Measurements from ENCODE around the gene PCBP3. TPM values are rescaled to one million over a fixed set of nuclear protein-coding genes. Genes with fewer than 3 reads are reported as not detected.

PCBP3 gene
- total RNA-seq, 4 donors from 2014 or later: 0.99 to 7.0 (median 2.5) TPM; not detected in 1

DNA sequence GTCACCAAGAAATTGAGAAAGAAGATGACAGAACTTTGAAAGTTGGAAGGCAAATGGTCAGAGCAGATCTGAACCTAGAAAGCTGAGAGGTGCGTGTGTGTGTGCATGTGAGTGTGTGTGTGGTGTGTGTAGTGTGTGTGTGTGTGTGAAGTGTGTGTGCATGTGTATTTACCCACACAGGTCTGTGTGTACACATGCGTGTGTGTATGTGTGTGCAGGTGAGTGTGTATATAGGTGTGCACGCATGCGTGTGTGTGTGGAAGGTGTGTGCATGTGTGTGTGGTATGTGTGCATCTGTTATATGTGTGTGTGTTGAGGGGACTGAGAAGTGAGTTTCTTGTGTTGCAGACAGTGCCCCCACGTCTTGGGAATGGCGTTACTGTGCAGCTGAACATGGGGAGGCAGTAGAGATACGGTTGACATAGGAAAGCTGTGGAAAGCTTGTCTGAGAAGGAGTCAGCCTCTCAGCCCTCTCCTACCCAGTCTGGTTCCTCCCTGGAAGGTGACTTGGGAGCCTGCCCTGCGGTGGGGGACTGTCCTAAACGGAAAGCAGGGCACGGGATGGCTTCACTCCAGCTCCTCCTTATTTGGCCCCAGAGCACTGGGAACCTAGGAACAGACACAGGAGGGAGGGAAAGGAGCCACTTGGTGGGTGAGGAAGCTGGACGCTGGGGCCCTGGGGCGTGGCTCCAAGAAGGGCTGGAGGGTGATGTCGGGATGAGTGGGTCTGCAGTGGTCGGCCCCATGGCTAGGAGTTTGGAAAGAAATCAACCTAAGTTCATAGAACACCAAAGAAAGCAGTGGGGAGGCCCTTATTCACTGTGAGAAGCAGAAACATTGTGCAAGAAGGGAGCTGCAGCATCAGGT is 97.2 kb downstream of the PCBP3 start:
- H3K4me3 ChIP-seq (ENCODE audit: low read depth, poor library complexity, severe bottlenecking): no peak overlapping the region
- 68 to 71% methylated on average over 14 of the region's 14 CpGs for WGBS, 2 donors
- TF ChIP-seq POLR2A (IDR thresholded peaks at IDR 0.05): no peak
- TF ChIP-seq, protein P1, sequence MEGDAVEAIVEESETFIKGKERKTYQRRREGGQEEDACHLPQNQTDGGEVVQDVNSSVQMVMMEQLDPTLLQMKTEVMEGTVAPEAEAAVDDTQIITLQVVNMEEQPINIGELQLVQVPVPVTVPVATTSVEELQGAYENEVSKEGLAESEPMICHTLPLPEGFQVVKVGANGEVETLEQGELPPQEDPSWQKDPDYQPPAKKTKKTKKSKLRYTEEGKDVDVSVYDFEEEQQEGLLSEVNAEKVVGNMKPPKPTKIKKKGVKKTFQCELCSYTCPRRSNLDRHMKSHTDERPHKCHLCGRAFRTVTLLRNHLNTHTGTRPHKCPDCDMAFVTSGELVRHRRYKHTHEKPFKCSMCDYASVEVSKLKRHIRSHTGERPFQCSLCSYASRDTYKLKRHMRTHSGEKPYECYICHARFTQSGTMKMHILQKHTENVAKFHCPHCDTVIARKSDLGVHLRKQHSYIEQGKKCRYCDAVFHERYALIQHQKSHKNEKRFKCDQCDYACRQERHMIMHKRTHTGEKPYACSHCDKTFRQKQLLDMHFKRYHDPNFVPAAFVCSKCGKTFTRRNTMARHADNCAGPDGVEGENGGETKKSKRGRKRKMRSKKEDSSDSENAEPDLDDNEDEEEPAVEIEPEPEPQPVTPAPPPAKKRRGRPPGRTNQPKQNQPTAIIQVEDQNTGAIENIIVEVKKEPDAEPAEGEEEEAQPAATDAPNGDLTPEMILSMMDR (IDR thresholded peaks at IDR 0.05): no peak
- no peak for DNase-seq (ENCODE audit: low spot score in 2 of 2)
- intact Hi-C loops (cut with DNase I; ENCODE audit: low total_unique reads): no loop called here

DNA sequence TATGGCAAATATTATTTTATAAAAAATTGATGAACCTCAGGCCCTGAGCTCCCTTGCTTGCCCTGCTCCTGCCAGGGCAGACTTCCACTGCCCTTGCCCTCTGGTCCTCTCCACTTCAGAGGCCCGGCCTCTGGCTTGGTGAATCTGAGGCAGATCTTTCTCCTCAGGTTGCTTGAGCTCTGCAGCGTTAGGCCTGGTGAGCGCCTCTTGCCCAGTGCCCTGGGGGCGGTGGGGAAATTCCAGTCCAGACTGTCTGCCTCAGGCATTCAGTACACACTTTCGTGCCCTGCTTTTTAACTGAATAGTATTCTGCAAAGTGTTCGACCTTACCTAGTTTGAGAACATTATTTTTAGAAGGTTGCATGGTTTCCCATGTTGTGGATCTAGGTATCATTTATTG is 98.2 kb downstream of the PCBP3 start:
- DNase-seq (ENCODE audit: low spot score in 2 of 2): no peak
- 62 to 63% methylated on average over 6 of the region's 6 CpGs for WGBS, 2 donors
- H3K4me3 ChIP-seq (ENCODE audit: low read depth, poor library complexity, severe bottlenecking): no peak overlapping the region
- TF ChIP-seq POLR2A (IDR thresholded peaks at IDR 0.05): no peak
- TF ChIP-seq, protein P1 (IDR thresholded peaks at IDR 0.05): no peak
- intact Hi-C loops (cut with DNase I; ENCODE audit: low total_unique reads): no loop called here

DNA sequence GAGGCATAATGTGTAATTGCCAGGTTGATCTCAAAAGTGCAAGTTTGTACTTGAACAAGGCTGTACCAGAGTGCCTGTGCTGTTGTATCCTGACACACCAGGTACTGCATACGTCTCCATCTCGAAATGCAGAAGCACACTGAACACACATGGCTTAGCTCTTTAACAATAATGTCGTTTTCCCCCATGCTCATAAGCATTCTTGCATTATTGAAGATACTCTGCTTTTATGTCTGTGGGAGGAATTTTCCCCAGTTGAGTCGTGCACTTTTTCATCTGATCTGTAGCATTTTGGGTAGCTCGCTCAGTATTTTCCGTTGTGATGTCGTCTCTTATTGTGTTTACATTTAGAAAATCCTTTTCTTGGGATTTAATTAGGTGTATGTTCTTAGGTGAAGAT is 98.7 kb downstream of the PCBP3 start:
- intact Hi-C loops (cut with DNase I; ENCODE audit: low total_unique reads): no loop called here
- WGBS, 2 donors: 55 to 68% methylated on average over 7 of the region's 7 CpGs

DNA sequence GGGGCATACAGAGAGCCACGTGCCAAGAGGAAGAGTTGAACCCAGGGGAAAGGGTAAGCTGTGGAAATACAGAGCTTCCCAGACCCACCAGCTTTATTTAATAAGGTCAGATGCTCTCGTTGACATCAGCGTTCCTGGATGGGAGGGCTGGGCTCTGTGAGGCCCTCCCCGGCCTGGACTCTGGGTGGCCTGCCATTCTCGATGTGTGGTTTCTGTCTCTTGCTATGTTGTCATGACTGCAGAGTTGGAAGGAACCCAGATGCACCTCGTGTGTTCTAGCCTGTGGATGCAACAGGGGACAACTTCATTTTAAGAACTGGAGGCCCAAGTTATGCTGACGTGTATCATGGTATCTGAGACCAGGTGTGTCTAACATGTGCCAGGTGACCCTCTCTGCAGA is 101.7 kb downstream of the PCBP3 start:
- TF ChIP-seq, protein P1 (IDR thresholded peaks at IDR 0.05): no peak
- WGBS, 2 donors: 82% methylated on average over 7 of the region's 7 CpGs
- intact Hi-C loops (cut with DNase I; ENCODE audit: low total_unique reads): no loop called here

More for the DNA sequence above, 98.7 kb downstream of the PCBP3 start:
- DNase-seq (ENCODE audit: low spot score in 2 of 2): no peak
- no peak for TF ChIP-seq POLR2A (IDR thresholded peaks at IDR 0.05)
- TF ChIP-seq, protein P1 (IDR thresholded peaks at IDR 0.05): no peak
- H3K4me3 ChIP-seq (ENCODE audit: low read depth, poor library complexity, severe bottlenecking): no peak overlapping the region

DNA sequence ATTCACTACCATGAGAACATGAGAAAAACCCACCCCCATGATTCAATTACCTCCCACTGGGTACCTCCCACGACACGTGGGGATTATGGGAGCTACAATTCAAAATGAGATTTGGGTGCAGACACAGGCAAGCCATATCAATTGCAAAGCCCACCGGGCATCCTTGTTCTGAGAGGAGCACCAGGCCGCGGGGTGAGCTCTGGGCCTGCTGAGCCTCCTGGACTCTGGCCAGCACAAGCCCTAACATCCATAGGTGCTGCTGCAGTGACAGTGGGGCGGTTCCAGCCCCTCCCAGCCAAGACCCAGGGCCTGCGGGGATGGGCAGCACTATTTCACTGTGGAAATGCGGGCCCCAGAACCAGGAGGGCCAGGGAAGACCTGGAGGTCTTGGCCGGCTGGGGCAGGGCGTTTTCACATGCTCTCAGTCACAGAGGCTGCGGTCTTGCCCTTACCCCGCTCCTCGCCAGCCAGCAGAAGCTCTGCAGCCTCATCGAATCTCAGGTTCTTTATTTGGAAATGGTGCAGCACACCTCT is 103.8 kb downstream of the PCBP3 start:
- no peak for DNase-seq (ENCODE audit: low spot score in 2 of 2)
- no peak overlapping the region for H3K4me3 ChIP-seq (ENCODE audit: low read depth, poor library complexity, severe bottlenecking)
- intact Hi-C loops (cut with DNase I; ENCODE audit: low total_unique reads): no loop called here
- no peak for TF ChIP-seq POLR2A (IDR thresholded peaks at IDR 0.05)
- TF ChIP-seq, protein P1 (IDR thresholded peaks at IDR 0.05): no peak
- 62 to 74% methylated on average over 13 of the region's 14 CpGs for WGBS, 2 donors

More for the DNA sequence above, 101.7 kb downstream of the PCBP3 start:
- DNase-seq (ENCODE audit: low spot score in 2 of 2): no peak
- no peak overlapping the region for H3K4me3 ChIP-seq (ENCODE audit: low read depth, poor library complexity, severe bottlenecking)

Data from lower leg skin (tissue), 4 donors.